Psoas muscle (tissue), 8 donors: ENCODE results near the gene DCUN1D4. TPM values are rescaled to one million over a fixed set of nuclear protein-coding genes. Genes with fewer than 3 reads are reported as not detected.

Experiments
- ATAC-seq, 4 donors: fragments of 200-7000 bp; cut with Tn5 transposase; one replicate each; pipeline ENCODE4 v1.9.1; 2020; ENCODE audit warnings: moderate library complexity in 3 of 4, mild to moderate bottlenecking in 2 of 4
- DNase-seq, 2 donors: peaks; one replicate each; pipeline ENCODE4 v3.0.0-alpha.2; 2020
- H3K27ac ChIP-seq: fragments of 200-600 bp; one replicate; pipeline ENCODE4 v1.8.0; 2022
- H3K27me3 ChIP-seq, 3 donors: fragments of 200-600 bp in 1 of 3; one replicate each; pipeline versions ENCODE4 v1.6.1 to v1.8.0; 2013 to 2022; ENCODE audit warnings: low read length in 2 of 3, mild to moderate bottlenecking in 2 of 3, moderate library complexity in 1 of 3; ENCODE audit not compliant: insufficient read depth in 3 of 3
- H3K36me3 ChIP-seq, 2 donors: fragments of 200-600 bp in 1 of 2; one replicate each; pipeline versions ENCODE4 v1.6.1 to v1.8.0; 2013 to 2022; ENCODE audit warnings: low read depth in 1 of 2, mild to moderate bottlenecking in 1 of 2, moderate library complexity in 1 of 2; ENCODE audit not compliant: insufficient read depth in 1 of 2
- H3K4me1 ChIP-seq: fragments of 200-600 bp; one replicate; pipeline ENCODE4 v1.8.0; 2022
- H3K4me3 ChIP-seq: fragments of 200-600 bp; one replicate; pipeline ENCODE4 v1.8.0; 2022; ENCODE audit warnings: mild to moderate bottlenecking
- H3K9me3 ChIP-seq: fragments of 200-600 bp; one replicate; pipeline ENCODE4 v1.8.0; 2022
- WGBS, 3 donors: extraction: QIAGEN DNeasy Blood & Tissue Kit; methylation state at CpG; one replicate each; pipeline versions ENCODE4 v1.1.6 to v1.1.7; 2013; 5-methylcytosine and 5-hydroxymethylcytosine counted together
- intact Hi-C, 2 donors: fragments of 100-400 bp; cut with DNase I; formaldehyde crosslinking; loops; one replicate each; pipeline versions ENCODE4 v1.11.0 to v1.14.2; 2022
- polyA plus RNA-seq, 3 donors: library from polyadenylated mRNA; stranded (reverse); fragments of 200-250 nt; gene quantifications; one replicate each; pipeline ENCODE4 v1.2.3, GENCODE V29; 2013
- total RNA-seq, 4 donors: library from RNA; stranded (reverse); fragmentation: NEBNext Ultra II Directional in 2 of 4; extraction: Animal tissue kit (Norgen Biotek cat#: 25700) in 2 of 4; gene quantifications; one replicate each; pipeline versions ENCODE4 v1.2.1 to v1.2.4, GENCODE V29; 2021 to 2023
- TF ChIP-seq, protein P1 (sequence below): fragments of 200-600 bp; IDR thresholded peaks from one replicate; pipeline ENCODE4 v1.8.0; 2022; ENCODE audit warnings: antibody characterized with exemption
- donor health status: healthy with polysubstance abuse.
- donor health status: DM: no; HTN: no; CAD: no; lungs with moderate emphysema.
- donor health status: Bipolar disorder and iron deficiency.
- donor health status: healthy.
- donor health status: DM: yes; HTN: yes; CAD: no.
- donor health status: DM: no; HTN: no; CAD: no.
- donor health status: DM: no; HTN: no; CAD: no.
- donor health status: DM: yes; HTN: yes; CAD: no.

DCUN1D4 gene
- total and polyA plus RNA-seq, 7 donors, result 13.5 to 43.1 (median 26.0) TPM

GRCh38 chr4:51909236-51909703, 66.3 kb downstream of the DCUN1D4 start:
- DNase-seq (no peak), ATAC-seq (peak in 1 of 4 donors; percentile 30)
- TF ChIP-seq, protein P1, sequence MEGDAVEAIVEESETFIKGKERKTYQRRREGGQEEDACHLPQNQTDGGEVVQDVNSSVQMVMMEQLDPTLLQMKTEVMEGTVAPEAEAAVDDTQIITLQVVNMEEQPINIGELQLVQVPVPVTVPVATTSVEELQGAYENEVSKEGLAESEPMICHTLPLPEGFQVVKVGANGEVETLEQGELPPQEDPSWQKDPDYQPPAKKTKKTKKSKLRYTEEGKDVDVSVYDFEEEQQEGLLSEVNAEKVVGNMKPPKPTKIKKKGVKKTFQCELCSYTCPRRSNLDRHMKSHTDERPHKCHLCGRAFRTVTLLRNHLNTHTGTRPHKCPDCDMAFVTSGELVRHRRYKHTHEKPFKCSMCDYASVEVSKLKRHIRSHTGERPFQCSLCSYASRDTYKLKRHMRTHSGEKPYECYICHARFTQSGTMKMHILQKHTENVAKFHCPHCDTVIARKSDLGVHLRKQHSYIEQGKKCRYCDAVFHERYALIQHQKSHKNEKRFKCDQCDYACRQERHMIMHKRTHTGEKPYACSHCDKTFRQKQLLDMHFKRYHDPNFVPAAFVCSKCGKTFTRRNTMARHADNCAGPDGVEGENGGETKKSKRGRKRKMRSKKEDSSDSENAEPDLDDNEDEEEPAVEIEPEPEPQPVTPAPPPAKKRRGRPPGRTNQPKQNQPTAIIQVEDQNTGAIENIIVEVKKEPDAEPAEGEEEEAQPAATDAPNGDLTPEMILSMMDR, result no peak
- no peaks in the 10 kb centered on the region for H3K4me1 ChIP-seq
- H3K27ac ChIP-seq, result no peak overlapping the region
- 93 to 100% (median 94%) methylated on average over 7 of the region's 7 CpGs for WGBS, 3 donors
- H3K27me3 ChIP-seq, result no peaks in the 10 kb centered on the region
- peaks cover 5 to 85% of the 10 kb centered on the region in 2 donors for H3K36me3 ChIP-seq
- intact Hi-C loops, result no loop called here
- H3K9me3 ChIP-seq, result no peaks in the 10 kb centered on the region
- H3K4me3 ChIP-seq, result no peak overlapping the region

DNA sequence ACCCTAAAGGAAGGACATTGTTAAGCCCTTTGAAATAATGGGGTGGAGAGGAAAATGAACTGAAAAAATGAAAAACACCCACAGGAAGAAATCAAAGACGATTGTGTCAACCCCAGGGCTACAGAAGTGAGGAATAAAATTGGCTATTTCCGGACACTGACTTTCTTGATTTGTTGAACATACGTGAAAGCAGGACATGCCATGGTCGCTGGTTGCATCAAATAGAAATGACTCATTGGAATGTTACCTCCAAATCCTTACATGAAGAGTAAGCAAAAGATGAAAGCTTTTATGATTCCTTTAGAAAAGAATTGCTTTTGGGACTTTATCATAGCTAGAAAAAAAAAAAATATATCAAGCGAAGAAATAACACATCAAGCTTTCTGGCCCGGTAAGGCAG, 75.3 kb downstream of the DCUN1D4 start:
- intact Hi-C loops, result no loop called here
- H3K4me3 ChIP-seq, result no peak overlapping the region
- 86 to 92% (median 88%) methylated on average over 6 of the region's 6 CpGs for WGBS, 3 donors
- no peak for DNase-seq
- no peaks in the 10 kb centered on the region for H3K9me3 ChIP-seq
- peaks cover 0 to 32% of the 10 kb centered on the region in 2 donors for H3K36me3 ChIP-seq
- no peaks in the 10 kb centered on the region for H3K27me3 ChIP-seq
- H3K4me1 ChIP-seq, result peaks cover 5% of the 10 kb centered on the region
- TF ChIP-seq, protein P1, result no peak
- H3K27ac ChIP-seq, result no peak overlapping the region
- ATAC-seq, result no peak

- TF ChIP-seq, protein P1, result no peak
- no peak overlapping the region for H3K27ac ChIP-seq
- no peaks in the 10 kb centered on the region for H3K27me3 ChIP-seq
- no peaks in the 10 kb centered on the region for H3K4me1 ChIP-seq
- WGBS, 3 donors, result 88 to 90% (median 89%) methylated on average over 2 of the region's 2 CpGs
- DNase-seq (no peak), ATAC-seq (no peak)
- no peaks in the 10 kb centered on the region for H3K36me3 ChIP-seq
- no peak overlapping the region for H3K4me3 ChIP-seq
- intact Hi-C loops, result no loop called here
- H3K9me3 ChIP-seq, result no peaks in the 10 kb centered on the region
These were observed 80.4 kb downstream of the DCUN1D4 start for GRCh38 chr4:51923343-51923742.

GRCh38 chr4:51925307-51925706, 82.4 kb downstream of the DCUN1D4 start:
- Histone ChIP-seq H3K27ac (no peak overlapping the region), H3K27me3 (no peaks in the 10 kb centered on the region), H3K9me3 (no peaks in the 10 kb centered on the region), H3K36me3 (no peaks in the 10 kb centered on the region), H3K4me3 (no peak overlapping the region), H3K4me1 (no peaks in the 10 kb centered on the region)
- DNase-seq, result no peak
- intact Hi-C loops, result no loop called here
- TF ChIP-seq, protein P1, result no peak
- ATAC-seq, result no peak

DNA sequence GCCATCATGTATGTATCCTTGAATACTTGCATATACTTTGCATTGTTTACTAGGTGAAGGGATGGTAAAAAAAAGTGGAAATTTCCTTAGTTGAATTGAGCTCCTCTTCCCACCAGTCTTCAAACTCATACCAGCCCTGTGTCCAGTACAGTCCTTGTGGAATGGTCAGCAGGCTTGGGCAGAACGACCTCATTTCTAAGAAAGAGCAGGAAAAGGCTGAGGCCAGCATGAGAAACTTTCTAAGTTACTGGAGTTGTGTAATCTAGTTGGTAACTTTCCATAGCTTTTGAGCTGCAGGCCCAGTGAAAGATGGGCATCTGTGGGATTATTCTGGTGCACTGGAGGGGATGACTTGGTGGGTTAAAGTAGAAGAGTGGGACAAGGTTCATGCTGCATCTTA, 87.6 kb downstream of the DCUN1D4 start:
- no peak overlapping the region for H3K4me3 ChIP-seq
- TF ChIP-seq, protein P1, result no peak
- 63 to 75% (median 74%) methylated on average over 1 of the region's 1 CpG for WGBS, 3 donors
- intact Hi-C loops, result no loop called here
- no peaks in the 10 kb centered on the region for H3K27me3 ChIP-seq
- H3K36me3 ChIP-seq, result no peaks in the 10 kb centered on the region
- H3K27ac ChIP-seq, result no peak overlapping the region
- no peaks in the 10 kb centered on the region for H3K4me1 ChIP-seq
- no peaks in the 10 kb centered on the region for H3K9me3 ChIP-seq
- DNase-seq (no peak), ATAC-seq (no peak)
